H1 (cell line): ENCODE measurements around the gene TNIK. TPM values are rescaled to one million over a fixed set of nuclear protein-coding genes. Genes with fewer than 3 reads are reported as not detected.

Experiments used
- CTCF ChIA-PET: fragments of 300-600 bp; sonication (Branson Sonifier 250); formaldehyde crosslinking; loops from one replicate; lab custom pipeline; 2021; ENCODE audit not compliant: partially characterized antibody; lab: Charles Lee
- POLR2A ChIA-PET: fragments of 300-600 bp; sonication (Branson Sonifier 250); formaldehyde crosslinking; loops from one replicate; lab custom pipeline; 2021; ENCODE audit warnings: inconsistent platforms; ENCODE audit not compliant: partially characterized antibody; lab: Charles Lee
- DNase-seq, 2 experiments: peaks; one replicate each; pipeline versions ENCODE4 v3.0.0 to v3.0.0-alpha.2; 2010 to 2022; ENCODE audit warnings: low spot score in 2 of 2, low read depth in 1 of 2, mixed read lengths in 1 of 2
- FAIRE-seq: peaks from 2 replicates; lab custom pipeline; 2011; peaks lifted over from hg19 to GRCh38; lab: Jason Lieb, UNC
- H2AFZ ChIP-seq: 2 replicates; pipeline ENCODE4 v1.8.1; 2012; ENCODE audit warnings: low read length, inconsistent platforms
- H2AK5ac ChIP-seq: 2 replicates; pipeline ENCODE4 v1.6.1; 2013; ENCODE audit warnings: low read depth, low read length
- H2BK120ac ChIP-seq: replicated peaks from 2 replicates; pipeline ENCODE3; 2013; ENCODE audit warnings: low read depth, low read length, inconsistent platforms
- H2BK12ac ChIP-seq: 2 replicates; pipeline ENCODE4 v1.6.1; 2013; ENCODE audit warnings: low read depth, low read length
- H2BK15ac ChIP-seq: 2 replicates; pipeline ENCODE4 v1.6.1; 2013; ENCODE audit warnings: low read length
- H2BK20ac ChIP-seq: 2 replicates; pipeline ENCODE4 v1.6.1; 2013; ENCODE audit warnings: low read length
- H2BK5ac ChIP-seq: 2 replicates; pipeline ENCODE4 v1.6.1; 2013; ENCODE audit warnings: low read depth, low read length
- H3K14ac ChIP-seq: 2 replicates; pipeline ENCODE4 v1.6.1; 2013; ENCODE audit warnings: inconsistent platforms; ENCODE audit not compliant: insufficient read length
- H3K18ac ChIP-seq: 2 replicates; pipeline ENCODE4 v1.6.1; 2013; ENCODE audit warnings: low read length; ENCODE audit errors: extremely low read depth
- H3K23ac ChIP-seq: 2 replicates; pipeline ENCODE4 v1.6.1; 2013; ENCODE audit warnings: inconsistent platforms; ENCODE audit not compliant: insufficient read length
- H3K23me2 ChIP-seq: 2 replicates; pipeline ENCODE4 v1.6.1; 2013; ENCODE audit warnings: low read depth, low read length
- H3K27ac ChIP-seq: 2 replicates; pipeline ENCODE4 v1.6.1; 2011; ENCODE audit warnings: low read depth, low read length, inconsistent platforms
- H3K27me3 ChIP-seq, 4 experiments: replicated peaks in 1 of 4; 1 replicate in 1 of 4; 2 replicates in 3 of 4; pipeline versions ENCODE4 v1.6.1 to v1.8.1; 2011 to 2013; ENCODE audit warnings: low read length in 3 of 4, mild to moderate bottlenecking in 3 of 4, inconsistent platforms in 2 of 4, mixed read lengths in 2 of 4, moderate library complexity in 1 of 4; ENCODE audit not compliant: control insufficient read depth in 3 of 4, insufficient read depth in 3 of 4; ENCODE audit errors: extremely low read depth in 1 of 4
- H3K36me3 ChIP-seq, 4 experiments: 2 replicates each; pipeline versions ENCODE4 v1.6.1 to v1.8.1; 2011 to 2013; ENCODE audit warnings: mild to moderate bottlenecking in 4 of 4, low read length in 3 of 4, moderate library complexity in 2 of 4, control low read depth in 1 of 4, inconsistent platforms in 1 of 4; ENCODE audit not compliant: insufficient read depth in 4 of 4, control insufficient read depth in 2 of 4
- H3K4ac ChIP-seq: replicated peaks from 2 replicates; pipeline ENCODE3; 2013; ENCODE audit warnings: low read length, low read depth, mixed read lengths, inconsistent platforms; ENCODE audit not compliant: insufficient read length
- H3K4me1 ChIP-seq, 4 experiments: replicated peaks in 1 of 4; 1 replicate in 1 of 4; 2 replicates in 3 of 4; pipeline versions ENCODE4 v1.6.1 to v1.8.1; 2011 to 2013; ENCODE audit warnings: low read length in 3 of 4, inconsistent platforms in 2 of 4, mixed read lengths in 1 of 4; ENCODE audit not compliant: insufficient read depth in 4 of 4, control insufficient read depth in 3 of 4
- H3K4me2 ChIP-seq, 2 experiments: 2 replicates each; pipeline versions ENCODE4 v1.6.1 to v1.8.1; 2011 to 2013; ENCODE audit warnings: low read depth in 2 of 2, low read length in 2 of 2, control low read depth in 1 of 2, inconsistent platforms in 1 of 2, mild to moderate bottlenecking in 1 of 2; ENCODE audit not compliant: insufficient read depth in 1 of 2
- H3K4me3 ChIP-seq, 4 experiments: fragments of 200-600, 300-600 bp in 1 of 4; sonication (generic), shearing (Covaris generic), sonication (Bioruptor Twin) in 1 of 4; 2 replicates each; pipeline versions ENCODE4 v1.5.1 to v1.8.1; 2011 to 2016; ENCODE audit warnings: low read length in 4 of 4, low read depth in 3 of 4, control low read depth in 2 of 4, inconsistent platforms in 2 of 4, mild to moderate bottlenecking in 2 of 4, mixed read lengths in 1 of 4, moderate library complexity in 1 of 4; ENCODE audit not compliant: insufficient read depth in 2 of 4; ENCODE audit errors: extremely low read depth in 1 of 4
- H3K56ac ChIP-seq: replicated peaks from 2 replicates; pipeline ENCODE3; 2013; ENCODE audit warnings: low read depth, mild to moderate bottlenecking, mixed read lengths, low read length, inconsistent platforms; ENCODE audit not compliant: insufficient read length
- H3K79me1 ChIP-seq: 2 replicates; pipeline ENCODE4 v1.6.1; 2013; ENCODE audit warnings: low read depth, low read length, control low read depth
- H3K79me2 ChIP-seq, 2 experiments: 2 replicates each; pipeline versions ENCODE4 v1.6.1 to v1.8.1; 2012 to 2013; ENCODE audit warnings: low read length in 2 of 2, mild to moderate bottlenecking in 2 of 2, inconsistent platforms in 1 of 2; ENCODE audit not compliant: insufficient read depth in 2 of 2, control insufficient read depth in 1 of 2
- H3K9ac ChIP-seq, 4 experiments: replicated peaks in 1 of 4; 1 replicate in 1 of 4; 2 replicates in 3 of 4; pipeline versions ENCODE4 v1.6.1 to v1.8.1; 2011 to 2013; ENCODE audit warnings: low read depth in 3 of 4, low read length in 3 of 4, control low read depth in 2 of 4, mild to moderate bottlenecking in 2 of 4, moderate library complexity in 2 of 4, inconsistent platforms in 1 of 4; ENCODE audit errors: extremely low read depth in 1 of 4
- H3K9me3 ChIP-seq, 2 experiments: 2 replicates each; pipeline versions ENCODE4 v1.6.1 to v1.8.1; 2012 to 2013; ENCODE audit warnings: mild to moderate bottlenecking in 2 of 2, moderate library complexity in 2 of 2, control low read depth in 1 of 2, inconsistent platforms in 1 of 2, low read depth in 1 of 2, low read length in 1 of 2, mixed read lengths in 1 of 2; ENCODE audit not compliant: insufficient read depth in 2 of 2
- H4K20me1 ChIP-seq, 2 experiments: replicated peaks in 1 of 2; 2 replicates each; pipeline versions ENCODE3 to v1.8.1; 2011 to 2013; ENCODE audit warnings: inconsistent platforms in 2 of 2, low read length in 2 of 2, mild to moderate bottlenecking in 1 of 2; ENCODE audit not compliant: insufficient read depth in 2 of 2, control insufficient read depth in 1 of 2
- H4K5ac ChIP-seq: 2 replicates; pipeline ENCODE4 v1.6.1; 2013; ENCODE audit warnings: low read length, low read depth, mixed read lengths, inconsistent platforms; ENCODE audit not compliant: insufficient read length
- H4K8ac ChIP-seq: 2 replicates; pipeline ENCODE4 v1.8.0; 2013; ENCODE audit warnings: mild to moderate bottlenecking, moderate library complexity, low read length, inconsistent platforms; ENCODE audit not compliant: insufficient read depth; ENCODE audit errors: extremely low read depth
- H4K91ac ChIP-seq: replicated peaks from 2 replicates; pipeline ENCODE3; 2013; ENCODE audit warnings: low read length, mixed read lengths, inconsistent platforms; ENCODE audit not compliant: insufficient read length
- CBX5 ChIP-seq: fragments of 300-800, 300-1000 bp; sonication (generic); IDR thresholded peaks from 2 replicates; pipeline ENCODE4 v1.7.1; 2016; ENCODE audit warnings: antibody characterized with exemption, low read length, low read depth
- GABPA ChIP-seq: IDR thresholded peaks from 2 replicates; pipeline ENCODE4 v1.6.1; 2011; ENCODE audit warnings: mild to moderate bottlenecking, low read length, moderate library complexity, borderline replicate concordance; ENCODE audit not compliant: insufficient read depth
- RAD21 ChIP-seq, 2 experiments: IDR thresholded peaks in 1 of 2; conservative IDR thresholded peaks in 1 of 2; 2 replicates each; pipeline ENCODE4 v1.6.1; 2011; ENCODE audit warnings: low read depth in 2 of 2, low read length in 2 of 2, improper control_type of control experiment in 1 of 2, inconsistent platforms in 1 of 2, mild to moderate bottlenecking in 1 of 2, moderate library complexity in 1 of 2
- RNF2 ChIP-seq: fragments of 200-900, 300-1000 bp; sonication (generic); IDR thresholded peaks from 2 replicates; pipeline ENCODE4 v1.7.1; 2016; ENCODE audit warnings: borderline replicate concordance, low read depth, mild to moderate bottlenecking, antibody characterized with exemption, low read length; ENCODE audit not compliant: poor library complexity, severe bottlenecking; ENCODE audit errors: missing control alignments
- SUZ12 ChIP-seq: fragments of 200-600 bp; sonication (generic); IDR thresholded peaks from 2 replicates; pipeline ENCODE4 v1.6.1; 2012; ENCODE audit warnings: mild to moderate bottlenecking, inconsistent platforms, low read length, moderate library complexity, mixed read lengths
- WGBS, 2 experiments: shearing (Covaris generic) in 1 of 2; methylation state at CpG; one replicate each; pipeline versions ENCODE4 v1.1.6 to v1.1.7; 2013 to 2015; ENCODE audit warnings: low lambda C conversion rate in 2 of 2, mixed read lengths in 2 of 2, inconsistent platforms in 1 of 2, low coverage in 1 of 2, missing lambda C conversion rate in 1 of 2; ENCODE audit not compliant: insufficient replicate concordance in 2 of 2, insufficient coverage in 1 of 2, insufficient read length in 1 of 2; ENCODE audit errors: extremely low coverage in 1 of 2, missing lambda C conversion rate in 1 of 2; 5-methylcytosine and 5-hydroxymethylcytosine counted together
- polyA plus RNA-seq, 7 experiments: library from polyadenylated mRNA; depleted of rRNA in 3 of 7; stranded (reverse) in 5 of 7; unstranded in 2 of 7; fragments of >200 nt in 5 of 7; fragments of 200-250 nt in 2 of 7; gene quantifications; 1 replicate in 5 of 7; 2 replicates in 1 of 7; 4 replicates in 1 of 7; pipeline versions ENCODE4 v1.2.1 to v1.2.3, GENCODE V29; 2011 to 2013; ENCODE audit warnings: missing spikeins in 2 of 7, mixed read lengths in 2 of 7
- total RNA-seq: library from RNA; stranded (reverse); fragmentation: NEBNext Ultra II Directional; extraction: Animal tissue kit (Norgen Biotek cat#: 25700); gene quantifications from 2 replicates; pipeline ENCODE4 v1.2.1, GENCODE V29; 2021
- TF ChIP-seq, protein P1 (sequence below): IDR thresholded peaks from 2 replicates; pipeline ENCODE4 v1.6.1; 2012; ENCODE audit warnings: inconsistent platforms
- TF ChIP-seq, protein P2 (sequence below), 3 experiments: IDR thresholded peaks; 1 replicate in 2 of 3; 2 replicates in 1 of 3; pipeline versions ENCODE4 v1.5.1 to v1.6.1; 2011; ENCODE audit warnings: low read length in 3 of 3, mild to moderate bottlenecking in 3 of 3, inconsistent platforms in 2 of 3, low read depth in 1 of 3, moderate library complexity in 1 of 3; ENCODE audit not compliant: insufficient read depth in 1 of 3; ENCODE audit errors: control extremely low read depth in 1 of 3
- TF ChIP-seq, protein P3 (sequence below): IDR thresholded peaks from 2 replicates; pipeline ENCODE4 v1.6.1; 2012; ENCODE audit warnings: low read length, inconsistent platforms

The TNIK gene
- total and polyA plus RNA-seq, 2 of the 8 experiments (the other 6 are each of a cell fraction or from before 2014, with no cell fraction given): 7.4 to 42.0 TPM

DNA sequence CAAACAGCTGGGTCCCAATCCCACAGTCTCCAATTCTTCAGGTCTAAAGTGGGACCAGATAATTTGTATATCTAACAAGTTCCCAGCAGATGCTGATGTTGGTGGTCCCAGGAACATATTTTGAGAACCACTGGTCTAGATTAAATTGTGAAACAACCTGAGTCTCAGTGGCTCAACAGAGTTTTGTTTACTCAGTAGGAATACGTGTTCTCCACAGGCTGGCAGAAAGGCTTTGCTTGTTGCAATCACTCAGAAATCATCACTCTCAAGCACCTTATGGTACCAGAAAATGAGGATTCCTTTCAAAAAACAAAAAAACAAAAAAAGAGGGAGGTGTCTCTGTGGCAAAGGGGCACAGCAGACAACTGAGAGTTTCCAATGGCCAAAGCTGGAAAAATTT, 118.0 kb downstream of the TNIK start:
- no peak overlapping the region for H3K4ac ChIP-seq
- H3K14ac ChIP-seq: no peak overlapping the region
- H2BK12ac ChIP-seq: no peak overlapping the region
- H2AFZ ChIP-seq: no peak overlapping the region
- H4K20me1 ChIP-seq: no peaks in the 10 kb centered on the region
- H3K79me1 ChIP-seq: no peaks in the 10 kb centered on the region; the same call in 1 of the 2 replicates
- H3K4me2 ChIP-seq: no peak overlapping the region
- H2BK5ac ChIP-seq: no peak overlapping the region
- peaks cover 0 to 5% (median 0%) of the 10 kb centered on the region in 4 experiments; a peak in 1 of 7 replicates for H3K4me1 ChIP-seq
- POLR2A ChIA-PET: no interaction called here
- H3K23ac ChIP-seq: no peak overlapping the region
- peaks cover 0 to 33% of the 10 kb centered on the region in 2 experiments; a peak in 2 of 4 replicates for H3K79me2 ChIP-seq
- CTCF ChIA-PET: interaction anchor here (1.8 kb wide), 1 partner anchor 11 kb away, joined by 4 read pairs; no protein-coding TSS in a partner anchor
- no peak overlapping the region for H2BK15ac ChIP-seq
- H3K23me2 ChIP-seq: no peaks in the 10 kb centered on the region; the same call in 1 of the 2 replicates
- H4K8ac ChIP-seq: no peak overlapping the region
- WGBS, 2 experiments: 95% methylated on average over 1 of the region's 1 CpG; no CpG with 5 or more reads in 1 of the 2 experiments
- TF ChIP-seq RNF2: no peak
- TF ChIP-seq, protein P1, sequence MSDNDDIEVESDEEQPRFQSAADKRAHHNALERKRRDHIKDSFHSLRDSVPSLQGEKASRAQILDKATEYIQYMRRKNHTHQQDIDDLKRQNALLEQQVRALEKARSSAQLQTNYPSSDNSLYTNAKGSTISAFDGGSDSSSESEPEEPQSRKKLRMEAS: no peak
- no peak for TF ChIP-seq RAD21 (IDR thresholded peaks at IDR 0.05 in 1 of 2, conservative IDR thresholded peaks at IDR 0.05 in 1 of 2; ENCODE audit: low read depth in 2 of 2, low read length in 2 of 2)
- no peak for TF ChIP-seq SUZ12
- TF ChIP-seq, protein P2, sequence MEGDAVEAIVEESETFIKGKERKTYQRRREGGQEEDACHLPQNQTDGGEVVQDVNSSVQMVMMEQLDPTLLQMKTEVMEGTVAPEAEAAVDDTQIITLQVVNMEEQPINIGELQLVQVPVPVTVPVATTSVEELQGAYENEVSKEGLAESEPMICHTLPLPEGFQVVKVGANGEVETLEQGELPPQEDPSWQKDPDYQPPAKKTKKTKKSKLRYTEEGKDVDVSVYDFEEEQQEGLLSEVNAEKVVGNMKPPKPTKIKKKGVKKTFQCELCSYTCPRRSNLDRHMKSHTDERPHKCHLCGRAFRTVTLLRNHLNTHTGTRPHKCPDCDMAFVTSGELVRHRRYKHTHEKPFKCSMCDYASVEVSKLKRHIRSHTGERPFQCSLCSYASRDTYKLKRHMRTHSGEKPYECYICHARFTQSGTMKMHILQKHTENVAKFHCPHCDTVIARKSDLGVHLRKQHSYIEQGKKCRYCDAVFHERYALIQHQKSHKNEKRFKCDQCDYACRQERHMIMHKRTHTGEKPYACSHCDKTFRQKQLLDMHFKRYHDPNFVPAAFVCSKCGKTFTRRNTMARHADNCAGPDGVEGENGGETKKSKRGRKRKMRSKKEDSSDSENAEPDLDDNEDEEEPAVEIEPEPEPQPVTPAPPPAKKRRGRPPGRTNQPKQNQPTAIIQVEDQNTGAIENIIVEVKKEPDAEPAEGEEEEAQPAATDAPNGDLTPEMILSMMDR (IDR thresholded peaks at IDR 0.05; ENCODE audit: control extremely low read depth in 1 of 3, insufficient read depth in 1 of 3, low read depth in 1 of 3, low read length in 3 of 3): no peak
- TF ChIP-seq CBX5: no peak
- TF ChIP-seq GABPA: no peak
- TF ChIP-seq, protein P3, sequence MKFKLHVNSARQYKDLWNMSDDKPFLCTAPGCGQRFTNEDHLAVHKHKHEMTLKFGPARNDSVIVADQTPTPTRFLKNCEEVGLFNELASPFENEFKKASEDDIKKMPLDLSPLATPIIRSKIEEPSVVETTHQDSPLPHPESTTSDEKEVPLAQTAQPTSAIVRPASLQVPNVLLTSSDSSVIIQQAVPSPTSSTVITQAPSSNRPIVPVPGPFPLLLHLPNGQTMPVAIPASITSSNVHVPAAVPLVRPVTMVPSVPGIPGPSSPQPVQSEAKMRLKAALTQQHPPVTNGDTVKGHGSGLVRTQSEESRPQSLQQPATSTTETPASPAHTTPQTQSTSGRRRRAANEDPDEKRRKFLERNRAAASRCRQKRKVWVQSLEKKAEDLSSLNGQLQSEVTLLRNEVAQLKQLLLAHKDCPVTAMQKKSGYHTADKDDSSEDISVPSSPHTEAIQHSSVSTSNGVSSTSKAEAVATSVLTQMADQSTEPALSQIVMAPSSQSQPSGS: no peak
- H3K9ac ChIP-seq: no peak overlapping the region
- no peak overlapping the region for H3K56ac ChIP-seq
- H4K91ac ChIP-seq: no peak overlapping the region
- no peak overlapping the region for H3K18ac ChIP-seq
- no peak overlapping the region for H2BK20ac ChIP-seq
- H3K36me3 ChIP-seq: no peaks in the 10 kb centered on the region
- H3K4me3 ChIP-seq: no peak overlapping the region
- no peak overlapping the region for H4K5ac ChIP-seq
- DNase-seq (no peak), FAIRE-seq (no peak)
- no peak overlapping the region for H3K27ac ChIP-seq
- H3K9me3 ChIP-seq: no peaks in the 10 kb centered on the region; a peak in 1 of 4 replicates
- H3K27me3 ChIP-seq: no peaks in the 10 kb centered on the region
- H2BK120ac ChIP-seq: no peak overlapping the region
- H2AK5ac ChIP-seq: no peak overlapping the region
